CD4-positive, alpha-beta T cell treated with Interleukin-17A for 4 hours (primary cell): ENCODE measurements around the gene PLEKHA7.

Source experiments
- DNase-seq: peaks from one replicate; pipeline ENCODE4 v3.0.0-alpha.2; 2020; ENCODE audit warnings: mixed read lengths

PLEKHA7 gene

DNA sequence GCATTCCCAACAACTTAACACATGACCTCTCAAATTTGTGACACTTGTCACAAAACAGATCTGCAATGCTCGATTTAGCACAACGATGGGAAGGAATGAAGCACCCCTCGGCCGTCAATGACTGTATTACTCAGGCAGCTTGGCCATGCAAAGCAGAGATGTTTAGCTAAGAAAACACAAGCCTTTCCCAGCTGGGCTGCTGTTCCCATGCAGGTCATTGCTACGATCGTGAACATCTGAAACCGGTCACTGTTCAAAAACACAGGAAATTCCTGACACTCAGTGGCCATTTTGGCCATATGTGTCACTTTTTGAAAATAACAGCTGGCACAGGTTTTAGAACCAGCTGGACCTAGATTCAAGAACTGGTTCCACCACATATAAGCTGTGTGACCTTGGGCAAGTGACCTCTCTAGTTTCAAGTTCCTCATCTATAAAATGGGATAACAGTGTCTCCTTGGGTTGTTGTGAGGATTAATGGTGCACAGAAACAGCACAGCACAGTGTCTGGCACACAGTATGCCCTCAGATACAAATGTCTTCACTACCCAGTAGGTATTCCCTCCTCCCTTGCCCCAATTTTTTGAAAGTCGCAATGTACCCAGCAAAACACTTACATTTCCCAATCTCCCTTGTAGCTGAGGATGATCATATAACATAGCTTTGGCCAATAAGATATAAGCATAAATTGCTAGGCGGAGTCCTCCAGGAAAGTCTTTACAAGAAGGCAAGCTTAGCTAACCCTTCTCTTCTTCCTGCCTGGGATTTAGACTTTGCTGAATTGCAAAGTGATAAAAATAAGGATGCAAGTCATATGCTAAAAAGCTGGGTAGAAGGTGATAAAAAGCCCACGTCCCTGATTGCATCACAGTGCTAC lies 182.7 kb downstream of the PLEKHA7 start:
- DNase-seq, result no peak

DNA sequence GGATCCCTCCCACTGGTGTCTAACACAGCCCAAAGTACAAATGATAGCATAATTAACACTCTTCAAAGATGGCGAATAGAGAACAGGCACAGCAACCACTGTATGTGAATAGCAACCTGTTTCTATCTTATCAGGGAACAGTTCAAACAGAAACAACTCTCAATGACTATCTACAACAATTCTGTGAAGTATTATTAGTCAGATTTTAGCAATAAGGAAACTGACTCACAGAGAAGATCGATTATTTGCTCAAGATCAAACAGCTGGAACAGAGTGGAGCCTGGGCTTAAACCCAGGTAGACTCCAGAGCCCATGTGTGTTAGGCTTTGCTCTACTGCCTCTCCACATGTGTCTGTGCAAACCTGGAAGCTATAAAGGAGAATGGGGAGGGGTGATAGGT lies 187.1 kb downstream of the PLEKHA7 start:
- no peak for DNase-seq

DNA sequence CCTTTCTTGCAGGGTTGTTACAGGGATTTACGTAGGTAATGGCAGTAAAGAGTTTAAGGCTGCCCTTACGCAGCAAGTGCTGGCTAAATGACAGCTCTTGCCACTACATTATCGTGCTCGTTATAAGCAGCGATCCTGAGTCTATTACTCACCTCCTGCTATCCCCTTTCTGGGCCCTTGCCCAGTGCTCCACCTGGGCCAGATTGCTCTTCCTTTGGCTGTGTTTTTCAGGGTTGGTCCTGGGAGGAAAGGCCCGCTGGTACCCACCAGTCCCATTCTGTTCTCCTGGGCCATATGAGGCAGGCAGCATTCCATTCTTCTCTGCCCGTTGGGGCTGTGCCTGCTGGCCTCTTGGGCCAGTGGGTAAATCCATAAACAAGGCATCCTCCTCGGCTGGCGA lies 188.2 kb downstream of the PLEKHA7 start:
- no peak for DNase-seq

DNA sequence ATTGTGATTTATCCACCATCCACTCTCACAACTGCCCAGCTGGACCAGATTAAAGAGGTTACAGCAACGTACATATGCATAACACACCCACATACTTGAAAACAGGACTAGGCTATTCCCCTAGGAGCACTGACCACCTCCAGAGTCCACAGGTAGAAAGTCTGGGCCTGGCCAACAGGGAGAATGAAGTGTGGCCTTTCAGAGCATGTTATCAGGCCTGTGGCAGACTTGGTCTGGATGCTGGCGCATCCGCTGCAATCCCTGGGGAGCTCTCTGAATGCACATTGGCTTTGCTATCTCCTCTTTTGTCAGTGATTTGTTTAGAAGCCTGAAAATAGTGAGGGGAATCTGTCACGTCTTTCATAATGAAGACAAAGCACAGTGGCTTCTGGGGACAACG lies 189.1 kb downstream of the PLEKHA7 start:
- no peak for DNase-seq

DNA sequence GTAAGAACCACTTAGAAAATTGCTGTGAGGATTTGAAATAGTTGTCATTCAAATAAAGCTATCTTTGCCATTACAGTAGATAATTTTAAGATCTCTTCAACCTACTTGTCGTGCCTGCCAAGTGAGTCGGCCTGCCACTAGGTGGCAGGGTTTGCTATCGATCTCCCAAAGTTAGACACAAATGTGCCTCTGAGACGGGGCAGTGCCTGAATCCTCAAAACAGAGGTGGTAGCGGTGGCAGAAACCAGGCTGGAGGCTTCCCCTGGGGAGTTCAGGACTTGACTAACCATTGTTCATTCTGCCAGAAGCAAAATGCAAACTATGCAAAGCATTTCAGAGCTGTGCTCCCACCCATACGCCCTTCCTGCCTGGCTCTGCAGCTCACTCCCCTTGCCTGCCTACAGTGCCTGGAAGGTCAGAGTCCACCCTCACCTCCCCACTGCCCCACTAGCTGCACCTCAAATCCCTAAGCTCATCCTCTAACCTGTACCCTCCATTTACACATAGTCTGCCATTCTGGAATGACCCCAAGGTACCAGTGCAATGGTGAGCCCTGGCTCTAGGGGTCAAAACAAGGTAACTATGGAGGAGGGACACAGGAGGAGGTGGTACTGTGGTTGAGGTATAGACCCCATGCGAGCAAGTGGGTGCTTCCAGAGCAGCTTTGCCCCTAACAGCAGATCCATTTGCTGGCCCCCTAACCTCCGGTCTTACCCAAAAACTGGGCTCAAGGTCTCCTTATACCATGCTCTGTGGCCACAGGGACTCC lies 193.7 kb downstream of the PLEKHA7 start:
- DNase-seq, result peak; percentile 67

DNA sequence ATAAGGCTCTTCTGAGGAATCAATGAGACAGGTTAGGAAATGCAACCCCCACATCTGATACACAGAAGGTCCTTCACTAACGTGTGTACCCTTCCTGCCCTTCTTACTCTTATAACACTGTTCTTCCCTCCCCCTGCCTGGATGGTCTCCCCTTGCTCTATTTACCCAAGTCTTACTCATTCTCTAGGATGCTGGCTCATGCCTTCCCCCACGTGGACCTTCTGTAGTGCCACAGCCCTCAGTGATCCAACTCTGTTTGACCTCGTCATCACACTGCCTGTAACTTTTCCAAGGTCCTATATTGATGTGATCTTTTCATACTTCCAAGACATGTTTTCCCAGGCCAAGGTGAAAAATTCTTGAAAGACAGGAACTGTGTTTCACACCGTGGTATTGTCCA lies 195.9 kb downstream of the PLEKHA7 start:
- no peak for DNase-seq

DNA sequence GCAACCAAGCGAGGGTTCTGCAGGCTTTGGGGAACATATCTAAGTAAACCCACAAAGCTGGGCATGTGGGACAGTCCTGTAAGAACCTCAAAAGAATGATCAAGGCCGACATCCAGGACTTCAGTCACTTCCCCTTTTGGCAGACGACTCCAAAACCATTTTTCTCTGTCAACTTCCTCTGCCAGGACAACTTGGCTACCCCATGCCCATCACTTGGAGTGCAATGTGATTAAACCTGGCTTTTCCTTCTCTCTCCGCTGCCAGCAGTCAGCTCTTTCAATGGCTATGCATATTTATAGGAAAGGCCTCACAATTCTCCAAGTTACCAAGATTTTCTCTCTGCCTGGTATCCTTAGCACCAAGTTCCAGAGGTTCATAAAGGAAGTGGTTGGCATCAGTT lies 196.9 kb downstream of the PLEKHA7 start:
- DNase-seq, result no peak

DNA sequence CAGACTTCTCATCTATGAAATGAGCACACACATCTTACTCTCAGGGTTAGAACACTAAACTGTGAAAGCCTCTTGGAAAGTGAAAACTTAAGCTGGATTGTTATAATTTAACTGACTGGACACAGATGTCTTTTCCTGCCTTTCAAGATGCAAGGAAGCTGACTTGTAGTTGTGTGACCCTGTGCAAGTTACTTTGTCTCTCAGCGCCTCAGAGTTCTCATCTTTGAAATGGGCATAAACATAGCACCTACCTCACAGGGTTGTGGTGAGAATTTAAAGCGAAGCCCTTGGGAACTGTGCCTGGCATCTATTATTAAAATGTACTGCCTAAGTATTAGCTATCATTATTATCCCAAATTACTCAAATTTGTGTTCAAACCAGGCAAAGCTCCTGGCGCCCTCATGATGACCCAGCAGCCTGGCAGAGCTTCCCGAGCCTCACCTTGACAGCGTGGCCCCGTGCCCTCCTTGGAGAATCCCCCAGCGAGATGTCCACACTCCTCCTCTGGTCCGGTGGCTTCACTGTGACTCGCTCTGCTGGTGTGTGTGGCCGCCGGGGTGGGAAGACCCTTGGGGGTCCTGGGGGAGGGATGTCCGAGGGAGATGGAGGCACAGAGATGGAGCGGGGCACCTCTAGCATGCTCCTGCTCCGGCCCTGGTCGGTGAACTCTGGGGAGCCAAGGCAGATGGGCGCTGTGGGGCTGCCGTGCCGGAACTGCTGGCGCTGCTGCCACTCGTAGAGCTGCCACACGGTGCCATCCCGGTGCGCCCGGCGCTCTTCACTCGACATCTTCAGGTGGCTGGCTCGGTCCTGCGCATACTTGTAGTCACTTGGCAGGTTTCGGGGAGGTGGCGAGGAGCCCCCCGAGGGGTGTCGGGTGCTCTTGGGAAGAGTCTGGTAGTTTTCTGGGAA lies 197.6 kb downstream of the PLEKHA7 start:
- DNase-seq, result no peak

DNA sequence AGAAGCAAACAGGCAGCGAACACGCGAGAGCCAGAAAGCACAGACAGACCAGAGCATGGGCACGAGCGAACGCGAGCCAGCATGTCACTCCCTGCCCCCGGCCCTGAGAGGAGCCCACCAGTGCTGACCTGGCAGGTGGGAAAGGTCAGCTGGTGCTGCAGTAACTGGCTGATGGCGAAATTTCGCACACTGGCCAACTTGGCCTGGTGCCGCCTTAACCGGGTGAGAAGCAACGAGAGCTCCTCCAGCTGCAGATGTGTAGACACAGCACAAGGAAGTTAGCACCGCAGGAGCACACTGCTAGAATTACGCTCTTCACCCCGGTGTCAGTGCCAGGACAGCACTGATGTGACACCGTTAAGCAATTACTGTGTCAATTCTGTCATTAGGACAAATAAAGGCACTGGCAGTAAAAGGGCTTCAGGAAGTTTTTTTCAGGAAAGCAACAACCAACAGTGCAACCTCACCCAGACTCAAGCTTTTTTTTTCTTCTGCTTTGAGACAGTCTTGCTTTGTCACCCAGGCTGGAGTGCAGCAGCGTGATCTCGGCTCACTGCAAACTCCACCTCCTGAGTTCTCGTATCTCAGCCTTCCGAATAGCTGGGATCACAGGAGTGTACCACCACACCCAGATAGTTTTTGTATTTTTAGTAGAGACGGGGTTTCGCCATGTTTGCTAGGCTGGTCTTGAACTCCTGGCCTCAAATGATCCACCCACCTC lies 199.0 kb downstream of the PLEKHA7 start:
- DNase-seq, result no peak

DNA sequence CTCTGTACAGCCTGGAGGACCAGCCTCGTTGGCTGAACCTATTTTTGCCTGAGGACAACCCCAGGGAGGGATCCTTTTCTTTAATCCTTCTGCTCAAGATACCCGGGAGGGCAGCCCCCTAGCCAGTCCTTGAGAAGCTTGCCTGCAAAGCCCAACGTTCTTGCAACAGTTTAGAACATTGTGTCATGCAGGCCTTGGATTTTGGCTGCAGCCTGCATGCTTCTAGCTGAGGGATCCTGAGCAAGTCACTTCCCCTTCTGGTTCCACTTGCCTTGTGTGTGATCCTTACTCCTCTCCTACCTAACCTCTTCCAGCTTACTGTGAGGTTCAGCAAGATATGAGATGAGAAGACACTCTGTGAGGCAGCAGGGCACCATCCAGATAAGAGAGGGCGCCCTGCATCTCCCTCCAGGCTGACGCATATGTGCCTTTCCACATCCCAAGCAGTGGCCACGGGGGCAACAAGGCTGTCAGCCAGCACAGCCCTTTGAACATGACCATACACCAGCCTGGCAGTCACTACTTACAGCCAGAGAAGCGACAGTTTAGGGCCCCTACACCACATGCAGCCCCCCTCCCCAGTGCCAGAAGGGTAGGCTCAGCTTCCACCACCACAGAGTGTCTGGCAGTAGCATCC lies 199.7 kb downstream of the PLEKHA7 start:
- no peak for DNase-seq

DNA sequence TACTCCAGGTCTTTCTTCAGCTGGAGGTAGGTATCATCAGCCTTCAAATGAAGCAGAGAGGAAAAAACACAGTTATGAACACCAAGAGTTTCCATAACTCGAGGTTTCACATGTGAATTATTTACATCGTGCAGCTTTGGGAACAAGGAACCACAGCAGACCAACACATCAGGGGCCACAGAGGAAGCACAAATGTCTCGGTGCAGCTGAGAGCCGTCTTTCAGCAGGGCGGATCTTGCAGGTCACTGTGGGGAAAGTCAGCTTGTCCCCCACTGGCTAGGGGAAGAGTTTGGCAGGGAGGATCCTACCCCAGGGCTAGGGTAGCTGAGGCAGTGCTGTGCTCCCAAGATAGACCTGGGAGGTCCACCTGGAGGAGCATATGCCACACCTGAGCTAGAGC lies 201.1 kb downstream of the PLEKHA7 start:
- DNase-seq, result no peak

DNA sequence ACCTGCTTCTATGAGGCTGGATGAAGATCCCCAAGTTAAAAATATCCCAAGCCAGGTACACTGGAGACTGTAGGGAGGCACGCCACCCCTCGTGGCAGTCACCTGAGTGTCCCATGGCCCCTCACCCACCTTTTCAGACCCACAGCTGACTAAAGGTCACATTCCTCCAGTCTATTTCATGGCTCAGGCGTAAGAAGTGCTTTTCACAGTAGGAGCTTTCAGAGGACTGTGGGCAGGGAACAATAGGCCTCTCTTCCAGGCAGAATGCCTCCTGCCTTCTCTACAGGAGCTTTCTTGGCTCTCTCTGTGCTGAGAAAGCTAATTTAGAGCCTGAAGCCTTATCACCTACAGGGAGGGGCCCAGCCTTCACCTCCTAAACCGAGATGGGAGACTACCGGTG lies 201.9 kb downstream of the PLEKHA7 start:
- DNase-seq, result no peak

DNA sequence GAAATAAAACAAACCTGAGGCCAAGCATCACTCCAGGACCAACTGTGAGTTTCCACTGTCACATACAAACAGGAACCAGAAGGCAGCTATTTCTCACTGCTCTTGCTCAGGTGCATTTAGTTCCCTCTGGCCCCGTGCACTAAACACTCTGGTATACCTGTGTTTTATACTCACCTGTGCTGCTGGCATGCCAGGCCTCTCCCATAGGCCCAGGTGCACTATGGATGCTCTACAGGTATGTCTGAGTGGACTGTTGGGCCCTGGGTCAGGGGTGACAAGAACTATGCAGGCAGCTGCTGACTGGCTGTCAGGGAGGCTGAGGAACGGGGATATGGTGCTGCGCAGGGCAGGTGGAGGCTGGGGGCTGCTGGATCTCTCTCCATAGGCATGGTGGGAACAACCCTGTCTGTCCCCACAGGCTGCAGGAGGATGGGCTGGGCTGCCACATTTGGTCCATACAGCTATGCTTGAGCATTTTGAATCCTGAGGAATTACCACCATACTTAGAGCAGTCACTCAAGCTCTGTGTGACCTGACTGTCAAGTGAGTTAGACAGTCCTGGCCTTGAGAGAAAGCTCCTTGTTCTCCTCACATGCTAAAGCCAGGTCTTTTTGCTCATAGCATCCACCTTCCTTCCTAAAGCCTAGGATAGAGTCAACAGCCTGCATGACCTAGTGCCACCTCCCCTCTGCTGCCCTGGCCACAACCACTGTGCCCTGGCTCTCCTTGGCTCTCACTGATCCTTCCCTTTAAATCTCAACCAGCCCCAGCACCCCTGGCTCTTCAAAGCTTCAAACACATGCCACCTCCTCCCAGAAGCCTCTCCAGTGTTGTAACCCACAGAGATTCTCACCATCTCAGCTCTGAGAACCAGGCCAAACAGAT lies 202.8 kb downstream of the PLEKHA7 start:
- DNase-seq, result no peak

DNA sequence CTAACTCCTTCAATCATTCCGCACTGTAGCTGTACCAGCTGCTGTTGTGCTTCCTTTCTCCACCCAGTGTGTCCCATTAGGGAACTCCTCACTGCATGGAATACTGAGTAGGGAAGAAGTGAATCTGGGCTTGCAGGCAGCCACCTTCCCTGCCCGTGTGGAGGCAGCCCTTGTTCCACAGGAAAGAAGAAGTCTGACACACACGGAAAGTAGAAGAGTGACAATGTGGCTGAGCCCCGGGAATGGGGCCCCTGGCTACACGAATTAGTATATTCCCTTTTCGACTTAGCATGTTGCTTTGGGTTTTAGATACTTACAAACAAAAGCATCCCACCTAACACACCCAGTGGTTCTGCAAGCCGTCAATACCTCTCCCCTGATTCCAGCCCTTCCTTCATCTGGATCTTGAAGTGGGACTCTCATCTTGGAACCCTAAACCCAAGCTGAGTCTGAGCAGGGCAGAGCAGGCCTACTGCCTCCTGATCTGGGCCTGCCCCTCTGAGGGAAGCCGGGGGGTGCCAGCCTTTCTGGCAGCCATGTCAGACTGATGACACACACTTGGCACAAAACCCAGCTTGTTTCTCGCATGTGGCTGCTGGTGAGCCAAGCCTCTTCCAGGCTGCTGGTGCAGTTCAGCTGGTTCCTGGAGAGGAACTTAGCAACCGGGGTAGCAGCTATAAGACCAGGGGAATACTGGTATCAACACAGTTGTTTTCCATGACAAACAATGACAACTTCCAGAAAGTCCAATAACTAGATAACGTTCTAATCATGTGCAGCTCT lies 204.1 kb downstream of the PLEKHA7 start:
- DNase-seq, result no peak

DNA sequence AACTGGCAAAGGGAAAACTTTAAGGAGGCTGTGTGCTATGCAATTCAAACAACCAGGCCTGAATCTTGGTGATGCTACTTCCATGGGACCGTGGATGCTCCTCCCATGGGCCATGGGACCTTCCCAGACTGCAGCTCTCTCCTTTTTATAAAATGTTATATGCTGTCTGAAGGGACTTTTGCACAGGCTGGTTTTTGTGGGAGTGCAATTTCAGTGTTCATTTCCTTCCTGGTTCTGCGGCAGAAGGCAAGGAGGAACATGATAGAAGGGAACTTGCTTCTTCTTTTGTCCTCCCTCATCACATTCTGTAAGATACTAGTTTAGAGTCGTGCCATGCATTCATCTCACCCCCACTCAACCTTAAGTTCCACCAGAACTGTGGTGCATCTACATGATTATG lies 206.9 kb downstream of the PLEKHA7 start:
- DNase-seq, result no peak

DNA sequence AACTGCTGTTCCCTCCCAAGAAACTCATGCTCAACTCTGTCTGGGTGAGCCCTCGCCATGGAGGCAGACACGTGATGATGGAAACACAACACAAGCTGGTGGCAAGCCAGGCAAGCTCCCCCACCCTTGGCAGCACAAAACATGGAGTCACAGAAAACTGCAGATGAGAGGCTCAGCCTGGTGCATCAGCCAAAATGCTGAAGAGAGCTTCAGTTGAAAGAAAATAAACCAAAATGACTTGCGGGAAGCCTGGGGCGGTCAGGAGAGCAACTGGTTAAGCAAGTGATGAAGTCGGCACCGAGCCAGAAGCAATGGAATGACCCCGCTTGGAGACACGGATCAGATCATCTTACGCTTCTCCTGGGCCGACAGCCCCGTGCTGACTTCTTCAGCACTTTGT lies 207.4 kb downstream of the PLEKHA7 start:
- DNase-seq, result no peak

DNA sequence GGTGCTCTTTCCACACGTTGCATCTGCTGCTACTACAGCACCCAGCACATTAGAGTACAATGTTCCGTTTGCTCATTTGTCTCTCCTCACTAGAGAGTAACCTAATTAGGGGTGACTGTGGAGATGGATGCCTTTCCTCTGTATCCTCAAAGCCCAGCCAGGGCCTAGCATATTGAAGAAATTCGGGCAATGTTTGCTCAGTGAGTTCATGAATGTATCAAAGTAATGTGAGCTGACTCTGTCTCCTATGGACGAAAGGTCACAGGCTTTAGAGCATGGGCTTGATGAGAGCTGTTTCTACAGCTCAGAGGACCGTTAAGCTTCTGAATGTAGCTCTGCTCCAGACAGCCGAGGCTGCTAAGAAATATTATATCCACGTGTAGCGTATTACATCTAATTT lies 208.3 kb downstream of the PLEKHA7 start:
- DNase-seq, result no peak

DNA sequence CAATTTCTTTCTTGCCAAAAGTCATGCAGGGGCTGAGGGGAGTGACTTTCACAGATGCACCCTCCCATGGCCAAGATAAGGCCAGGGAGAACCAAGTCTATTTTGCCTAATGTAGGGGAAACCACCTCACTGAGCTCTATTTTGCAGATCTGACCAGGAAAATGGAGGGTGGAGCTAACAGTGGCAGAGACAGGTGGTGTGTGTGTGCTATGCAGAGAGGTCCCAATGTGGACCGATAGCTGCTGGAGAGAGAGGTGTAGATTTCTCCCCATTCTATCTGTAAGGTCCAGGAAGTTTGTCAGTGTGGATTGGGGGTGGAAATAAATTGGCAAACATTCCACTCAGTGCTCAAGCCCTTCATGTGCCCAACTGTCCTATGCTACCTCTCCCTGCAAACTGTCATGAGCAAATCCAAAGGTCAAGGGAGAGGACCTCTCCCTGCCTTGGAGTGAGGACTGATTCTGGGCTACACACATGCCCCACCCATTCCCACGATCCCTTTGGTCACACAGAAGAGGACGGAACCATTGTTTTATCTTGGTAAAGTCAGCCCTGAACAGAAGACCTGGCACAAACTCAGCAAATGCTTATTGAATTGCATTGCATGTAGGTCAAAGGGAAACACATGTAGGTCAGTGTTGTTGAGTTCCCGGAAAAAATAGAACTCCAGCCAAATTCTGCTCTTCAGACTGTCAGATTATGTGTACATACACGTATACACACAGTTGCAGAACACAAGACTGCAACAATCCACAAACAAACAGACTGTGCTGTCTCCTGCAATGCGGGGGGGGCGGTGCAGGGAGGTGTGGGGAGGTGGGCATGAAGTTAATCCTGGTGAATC lies 209.9 kb downstream of the PLEKHA7 start:
- DNase-seq, result no peak
